Retinal pigment epithelial cell (primary cell): ENCODE measurements around the gene GYS2.
A peak's percentile ranks its signal among the peaks of the same experiment; 100 is the strongest.

Source experiments
- DNase-seq: peaks from one replicate; pipeline ENCODE4 v3.0.0-alpha.2; 2010; ENCODE audit warnings: low read depth
- H3K4me3 ChIP-seq: 2 replicates; pipeline ENCODE4 v1.5.1; 2011; ENCODE audit warnings: mild to moderate bottlenecking, low read length, control low read depth, moderate library complexity
- TF ChIP-seq, protein P1 (sequence below): conservative IDR thresholded peaks from 2 replicates; pipeline ENCODE4 v1.5.1; 2011; ENCODE audit warnings: low read depth, low read length, control low read depth, inconsistent platforms

GYS2 gene

DNA sequence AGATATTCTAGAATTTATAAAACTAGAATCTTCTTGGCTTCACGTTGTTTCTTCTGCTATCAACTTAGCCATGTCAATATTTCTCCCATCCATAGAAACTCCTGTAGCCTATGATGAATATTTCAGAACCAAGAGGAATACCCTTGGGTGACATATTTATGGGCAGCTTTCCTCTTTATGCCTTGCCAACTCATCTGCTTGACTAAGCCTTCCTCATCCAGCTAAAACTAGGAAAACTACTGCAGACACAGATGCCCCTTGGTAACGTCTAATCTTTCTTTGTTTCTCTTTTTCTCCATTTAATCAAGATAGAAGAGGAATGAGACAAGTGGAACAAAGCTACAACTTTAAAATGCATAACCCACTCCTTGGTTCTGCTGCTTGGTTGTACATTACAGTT, 96.8 kb downstream of the GYS2 start:
- H3K4me3 ChIP-seq, result no peak overlapping the region
- no peak for DNase-seq
- TF ChIP-seq, protein P1, sequence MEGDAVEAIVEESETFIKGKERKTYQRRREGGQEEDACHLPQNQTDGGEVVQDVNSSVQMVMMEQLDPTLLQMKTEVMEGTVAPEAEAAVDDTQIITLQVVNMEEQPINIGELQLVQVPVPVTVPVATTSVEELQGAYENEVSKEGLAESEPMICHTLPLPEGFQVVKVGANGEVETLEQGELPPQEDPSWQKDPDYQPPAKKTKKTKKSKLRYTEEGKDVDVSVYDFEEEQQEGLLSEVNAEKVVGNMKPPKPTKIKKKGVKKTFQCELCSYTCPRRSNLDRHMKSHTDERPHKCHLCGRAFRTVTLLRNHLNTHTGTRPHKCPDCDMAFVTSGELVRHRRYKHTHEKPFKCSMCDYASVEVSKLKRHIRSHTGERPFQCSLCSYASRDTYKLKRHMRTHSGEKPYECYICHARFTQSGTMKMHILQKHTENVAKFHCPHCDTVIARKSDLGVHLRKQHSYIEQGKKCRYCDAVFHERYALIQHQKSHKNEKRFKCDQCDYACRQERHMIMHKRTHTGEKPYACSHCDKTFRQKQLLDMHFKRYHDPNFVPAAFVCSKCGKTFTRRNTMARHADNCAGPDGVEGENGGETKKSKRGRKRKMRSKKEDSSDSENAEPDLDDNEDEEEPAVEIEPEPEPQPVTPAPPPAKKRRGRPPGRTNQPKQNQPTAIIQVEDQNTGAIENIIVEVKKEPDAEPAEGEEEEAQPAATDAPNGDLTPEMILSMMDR, result no peak

DNA sequence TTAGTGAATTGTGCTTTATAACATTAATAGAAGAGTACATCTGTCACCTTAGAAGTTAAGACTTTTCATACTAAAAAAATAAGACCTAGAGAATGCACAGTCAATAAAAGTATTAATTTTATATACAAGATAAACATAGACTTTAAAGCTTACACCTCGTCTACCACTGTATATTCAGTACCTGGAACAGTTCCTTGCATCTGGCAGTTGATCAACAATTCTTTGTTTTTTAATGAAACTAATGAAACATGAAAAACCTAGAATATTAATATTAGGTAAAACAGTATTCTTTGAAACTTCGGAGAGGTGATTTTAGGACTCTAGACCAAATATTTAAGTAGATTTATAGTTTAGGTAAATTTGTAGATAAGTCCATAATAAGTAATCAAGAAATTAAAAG, 98.8 kb downstream of the GYS2 start:
- H3K4me3 ChIP-seq, result no peak overlapping the region
- TF ChIP-seq, protein P1, result no peak
- no peak for DNase-seq

DNA sequence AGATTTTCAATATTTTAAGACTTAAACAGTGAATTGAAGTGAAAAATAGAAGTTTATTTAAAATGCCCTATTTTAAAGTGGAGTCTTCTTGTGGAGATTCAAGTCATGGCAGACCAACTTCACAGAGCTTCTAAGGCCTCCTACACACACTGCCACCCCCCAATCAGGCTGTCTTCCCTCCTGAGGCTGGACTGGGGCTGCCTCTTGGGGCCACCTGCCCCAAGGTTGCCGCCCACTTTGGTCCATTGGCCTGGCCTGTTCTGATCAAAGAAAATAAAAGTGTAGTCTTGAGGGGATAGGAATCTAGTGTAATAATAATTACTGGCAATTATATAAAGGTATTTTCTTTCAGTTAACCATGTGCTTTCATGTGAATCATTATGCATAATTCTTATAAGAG, 101.8 kb downstream of the GYS2 start:
- peak overlapping the region; percentile 77 for H3K4me3 ChIP-seq
- no peak for DNase-seq

DNA sequence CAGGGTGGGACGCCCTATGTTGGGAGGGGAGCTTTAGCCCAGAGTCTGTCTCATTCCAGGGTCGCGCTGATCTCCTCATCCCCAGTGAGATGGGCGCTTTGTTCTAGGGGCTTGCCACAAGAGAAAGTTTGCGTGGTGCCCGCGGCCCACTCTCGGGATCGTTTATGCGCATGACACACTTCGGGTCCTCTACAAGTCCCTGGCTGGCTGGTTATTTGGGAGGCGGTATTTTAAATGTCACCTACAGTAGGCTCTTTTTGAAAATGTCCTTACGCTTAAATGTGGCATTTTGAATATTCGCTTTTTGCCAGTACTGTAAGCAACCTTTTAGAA, 102.5 kb downstream of the GYS2 start:
- DNase-seq, result no peak

More for the DNA sequence above, 101.8 kb downstream of the GYS2 start:
- TF ChIP-seq, protein P1, result no peak

DNA sequence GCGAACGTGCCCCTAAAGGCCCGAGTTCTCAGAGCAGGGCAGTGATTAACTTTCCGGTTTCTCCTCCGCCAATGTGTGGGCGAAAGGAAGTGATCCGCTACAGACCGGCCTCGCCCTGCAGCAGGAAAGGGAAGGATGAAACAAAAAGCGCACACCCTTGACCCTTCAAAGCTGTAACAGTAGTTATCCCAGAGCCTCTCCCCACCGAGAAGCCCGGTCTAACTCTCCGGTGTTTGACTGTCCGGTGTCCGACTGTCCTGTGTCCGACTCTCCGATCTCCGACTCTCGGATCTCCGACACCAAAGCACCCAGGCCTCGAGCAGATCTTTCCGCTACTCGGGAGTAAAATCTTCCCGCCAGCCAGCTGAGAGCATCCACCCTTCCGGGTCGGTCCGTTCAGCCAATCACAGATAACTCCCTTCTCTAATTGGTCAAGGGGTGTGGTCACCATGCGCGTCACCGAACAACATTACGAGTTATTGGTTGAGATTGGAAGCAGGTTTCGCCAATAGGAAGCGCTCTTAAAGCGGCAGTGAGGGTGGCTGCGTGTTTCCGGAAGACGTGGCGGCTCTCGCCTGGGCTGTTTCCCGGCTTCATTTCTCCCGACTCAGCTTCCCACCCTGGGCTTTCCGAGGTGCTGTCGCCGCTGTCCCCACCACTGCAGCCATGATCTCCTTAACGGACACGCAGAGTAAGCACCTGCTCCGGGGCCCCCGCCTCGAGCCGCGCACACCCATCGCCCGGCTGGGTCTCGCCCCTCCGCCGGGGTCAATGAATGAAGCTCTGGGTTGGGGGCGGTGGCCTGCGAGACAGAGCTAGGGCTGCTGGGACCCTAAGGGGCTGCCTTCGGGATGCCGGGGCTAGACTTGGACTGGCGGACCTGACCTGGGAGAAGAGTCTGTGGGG, 103.1 kb downstream of the GYS2 start, which contains the start of the genes GOLT1B and RECQL:
Gene GOLT1B, plus strand, starts transcription at position 532 of the 906 bp plus-strand sequence. Its CDS starts 135 bp downstream, at position 667.
Gene RECQL, minus strand, starts transcription at position 378 of the 906 bp plus-strand sequence. CDS start 2,065 bp downstream, outside the sequence.
- peak; percentile 96 for DNase-seq
- H3K4me3 ChIP-seq, result peak within 1 kb of the TSS; percentile 77
- TF ChIP-seq, protein P1, result no peak

More for the DNA sequence above, 102.5 kb downstream of the GYS2 start:
- H3K4me3 ChIP-seq, result peak overlapping the region; percentile 77
- TF ChIP-seq, protein P1, result no peak

DNA sequence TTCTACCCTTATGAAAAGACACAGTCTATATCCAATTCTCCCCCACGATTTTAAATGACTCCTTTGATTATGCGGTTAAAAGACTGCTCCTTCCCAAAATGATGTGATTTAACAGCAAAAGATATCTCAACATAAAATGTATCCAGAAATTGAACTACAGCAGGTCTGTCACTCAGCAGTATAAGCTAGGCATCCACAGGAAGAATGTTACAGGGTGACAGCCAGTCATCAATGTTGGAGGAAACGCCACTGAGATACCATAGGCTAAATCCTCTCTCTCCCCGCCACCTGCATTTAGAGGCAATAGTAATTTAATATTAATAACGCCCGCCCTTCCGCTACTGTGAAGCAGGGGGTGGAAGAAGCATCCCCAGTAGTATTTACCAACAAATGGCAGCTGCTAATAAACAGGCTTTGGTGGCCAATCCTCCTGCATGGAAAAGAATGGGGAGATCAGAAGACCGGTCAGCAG, 103.8 kb downstream of the GYS2 start:
- DNase-seq, result no peak
- TF ChIP-seq, protein P1, result no peak
- H3K4me3 ChIP-seq, result peak overlapping the region; percentile 77
